ENCODE results near the gene PEX5.
"Not testable (repeated sequence)": the region's sequence is repeated elsewhere in the genome, so short reads cannot be mapped to it uniquely, and the experiment has no call there.

Gene PEX5

GRCh38 chr12:7219599-7220243 lies 30.2 kb downstream of the PEX5 start:
- peak; percentile 66 to 77 for DNase-seq

DNA sequence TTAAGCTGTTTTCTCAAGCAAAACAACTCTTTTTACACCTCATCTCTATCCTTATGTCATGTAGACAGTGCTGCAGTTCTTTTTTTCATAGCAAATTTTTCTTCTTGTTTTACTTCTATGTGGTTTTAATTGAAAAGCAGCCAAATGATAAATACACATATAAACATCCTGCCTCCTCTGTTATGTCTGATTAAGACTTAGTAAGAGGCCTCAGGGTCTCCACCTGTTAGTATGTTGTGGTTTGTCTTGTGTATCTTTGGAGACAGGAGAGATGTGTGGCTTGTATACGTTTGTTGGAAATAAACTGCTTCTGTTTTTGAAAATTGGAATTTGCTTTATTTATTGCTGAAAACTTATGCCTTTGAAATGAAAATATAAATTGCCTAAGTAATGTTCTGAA lies 32.0 kb downstream of the PEX5 start:
- DNase-seq: no peak

GRCh38 chr12:7229741-7230140 lies 40.3 kb downstream of the PEX5 start:
- DNase-seq: no peak

DNA sequence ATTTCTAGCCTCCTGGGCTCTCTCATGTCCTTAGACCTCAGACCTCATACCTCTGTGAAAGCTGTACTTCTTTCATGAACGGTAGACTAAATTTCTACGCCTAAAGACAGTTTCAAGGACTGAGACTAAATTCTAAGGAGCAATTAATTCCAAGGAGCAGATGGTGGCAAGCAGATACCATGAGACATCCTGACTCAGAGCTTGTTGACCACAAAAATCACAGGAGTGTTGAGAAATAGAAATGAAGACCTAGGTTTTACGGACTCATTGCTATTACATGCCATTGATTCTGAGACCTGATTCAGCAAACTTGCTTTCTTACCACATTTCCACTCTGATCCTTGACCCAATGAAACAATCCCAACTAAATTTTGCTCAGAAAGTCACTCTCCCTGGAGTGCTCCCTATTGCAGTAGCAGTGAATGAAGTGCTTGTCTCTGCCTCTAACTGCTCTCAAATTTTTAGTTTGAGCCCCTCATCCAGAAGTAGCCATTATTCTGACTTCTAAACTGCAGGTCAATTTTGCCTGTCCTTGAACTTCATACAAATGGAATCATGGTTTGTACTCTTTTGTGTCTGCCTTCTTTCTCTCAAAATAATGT lies 52.0 kb downstream of the PEX5 start:
- no peak for DNase-seq

GRCh38 chr12:7242176-7243101 lies 53.0 kb downstream of the PEX5 start:
- no peak for DNase-seq

GRCh38 chr12:7251328-7251996 lies 62.0 kb downstream of the PEX5 start:
- DNase-seq: not testable (repeated sequence)

GRCh38 chr12:7259060-7259459 lies 69.6 kb downstream of the PEX5 start:
- no peak for DNase-seq

Data from CD4-positive, alpha-beta T cell treated with Interleukin-1 beta for 1 hour (primary cell).